WERI-Rb-1 (cell line): ENCODE data around the gene TM6SF1.

Experiments used
- DNase-seq: peaks from one replicate; pipeline ENCODE4 v3.0.0-alpha.2; 2020
- H3K27ac ChIP-seq: fragments of 250-450 bp; sonication (Bioruptor Pico); 2 replicates; pipeline ENCODE4 v1.5.1; 2020; ENCODE audit warnings: mild to moderate bottlenecking, moderate library complexity
- H3K27me3 ChIP-seq: fragments of 250-450 bp; sonication (Bioruptor Pico); 2 replicates; pipeline ENCODE4 v1.5.1; 2021; ENCODE audit warnings: mild to moderate bottlenecking, low read depth, moderate library complexity; ENCODE audit not compliant: insufficient read depth, severe bottlenecking
- H3K36me3 ChIP-seq: fragments of 250-450 bp; sonication (Bioruptor Pico); 2 replicates; pipeline ENCODE4 v1.5.1; 2020; ENCODE audit warnings: mild to moderate bottlenecking, moderate library complexity
- H3K4me3 ChIP-seq: 2 replicates; pipeline ENCODE4 v1.5.1; 2011; ENCODE audit warnings: low read depth, mild to moderate bottlenecking, control low read depth, low read length
- H3K9me3 ChIP-seq: fragments of 250-450 bp; sonication (Bioruptor Pico); 2 replicates; pipeline ENCODE4 v1.5.1; 2021; ENCODE audit warnings: mild to moderate bottlenecking, moderate library complexity; ENCODE audit not compliant: severe bottlenecking
- TF ChIP-seq, protein P1 (sequence below): IDR thresholded peaks from 2 replicates; pipeline ENCODE4 v1.5.1; 2011; ENCODE audit warnings: low read depth, mild to moderate bottlenecking, control low read depth, inconsistent platforms, low read length

Gene TM6SF1

DNA sequence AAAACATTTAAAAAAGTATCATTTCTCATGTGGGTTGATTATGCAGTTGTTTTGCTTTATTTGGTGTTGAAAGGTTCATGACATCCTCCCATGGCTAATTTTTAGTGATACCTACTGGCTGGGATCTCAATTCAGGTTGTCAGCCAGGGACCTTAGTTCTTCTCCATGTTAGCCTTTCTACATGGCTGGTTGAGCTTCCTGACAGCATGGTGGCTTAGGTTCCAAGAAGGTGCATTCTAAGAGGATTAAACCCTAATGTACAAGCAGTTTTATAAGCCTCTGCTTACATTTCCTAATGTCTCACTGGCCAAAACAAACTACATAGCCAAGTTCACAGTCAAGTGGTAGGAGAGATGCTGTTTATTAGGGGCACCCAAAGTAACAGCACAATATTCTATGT lies 9.4 kb upstream of the TM6SF1 start:
- H3K27me3 ChIP-seq, result no peaks in the 10 kb centered on the region
- no peaks in the 10 kb centered on the region for H3K36me3 ChIP-seq
- TF ChIP-seq, protein P1, sequence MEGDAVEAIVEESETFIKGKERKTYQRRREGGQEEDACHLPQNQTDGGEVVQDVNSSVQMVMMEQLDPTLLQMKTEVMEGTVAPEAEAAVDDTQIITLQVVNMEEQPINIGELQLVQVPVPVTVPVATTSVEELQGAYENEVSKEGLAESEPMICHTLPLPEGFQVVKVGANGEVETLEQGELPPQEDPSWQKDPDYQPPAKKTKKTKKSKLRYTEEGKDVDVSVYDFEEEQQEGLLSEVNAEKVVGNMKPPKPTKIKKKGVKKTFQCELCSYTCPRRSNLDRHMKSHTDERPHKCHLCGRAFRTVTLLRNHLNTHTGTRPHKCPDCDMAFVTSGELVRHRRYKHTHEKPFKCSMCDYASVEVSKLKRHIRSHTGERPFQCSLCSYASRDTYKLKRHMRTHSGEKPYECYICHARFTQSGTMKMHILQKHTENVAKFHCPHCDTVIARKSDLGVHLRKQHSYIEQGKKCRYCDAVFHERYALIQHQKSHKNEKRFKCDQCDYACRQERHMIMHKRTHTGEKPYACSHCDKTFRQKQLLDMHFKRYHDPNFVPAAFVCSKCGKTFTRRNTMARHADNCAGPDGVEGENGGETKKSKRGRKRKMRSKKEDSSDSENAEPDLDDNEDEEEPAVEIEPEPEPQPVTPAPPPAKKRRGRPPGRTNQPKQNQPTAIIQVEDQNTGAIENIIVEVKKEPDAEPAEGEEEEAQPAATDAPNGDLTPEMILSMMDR, result no peak
- H3K27ac ChIP-seq, result no peak overlapping the region
- no peak overlapping the region for H3K4me3 ChIP-seq
- peak; percentile 54 for DNase-seq
- H3K9me3 ChIP-seq, result peaks cover 6% of the 10 kb centered on the region

DNA sequence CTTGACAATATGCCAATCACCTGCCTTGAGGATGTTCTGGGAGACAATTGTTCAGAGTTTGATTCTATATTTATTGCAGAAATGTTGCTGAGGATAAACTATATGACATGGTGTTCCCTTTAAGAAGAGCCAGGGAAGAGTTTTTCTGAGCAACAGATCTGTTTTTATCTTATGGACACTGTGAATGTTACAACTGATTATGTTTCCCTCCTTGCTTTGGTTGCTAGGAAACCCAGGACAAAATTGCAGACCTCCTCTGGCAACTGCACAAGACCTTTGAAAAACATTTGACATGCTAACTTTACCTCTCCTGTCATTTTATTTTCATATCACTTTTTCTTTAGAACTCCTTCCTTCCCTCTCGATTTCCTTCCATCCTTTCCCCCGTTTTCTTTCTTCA lies 8.2 kb upstream of the TM6SF1 start:
- TF ChIP-seq, protein P1, result no peak
- Histone ChIP-seq H3K4me3 (no peak overlapping the region), H3K9me3 (peaks cover 6% of the 10 kb centered on the region), H3K27ac (no peak overlapping the region), H3K27me3 (no peaks in the 10 kb centered on the region), H3K36me3 (no peaks in the 10 kb centered on the region)
- DNase-seq, result no peak

DNA sequence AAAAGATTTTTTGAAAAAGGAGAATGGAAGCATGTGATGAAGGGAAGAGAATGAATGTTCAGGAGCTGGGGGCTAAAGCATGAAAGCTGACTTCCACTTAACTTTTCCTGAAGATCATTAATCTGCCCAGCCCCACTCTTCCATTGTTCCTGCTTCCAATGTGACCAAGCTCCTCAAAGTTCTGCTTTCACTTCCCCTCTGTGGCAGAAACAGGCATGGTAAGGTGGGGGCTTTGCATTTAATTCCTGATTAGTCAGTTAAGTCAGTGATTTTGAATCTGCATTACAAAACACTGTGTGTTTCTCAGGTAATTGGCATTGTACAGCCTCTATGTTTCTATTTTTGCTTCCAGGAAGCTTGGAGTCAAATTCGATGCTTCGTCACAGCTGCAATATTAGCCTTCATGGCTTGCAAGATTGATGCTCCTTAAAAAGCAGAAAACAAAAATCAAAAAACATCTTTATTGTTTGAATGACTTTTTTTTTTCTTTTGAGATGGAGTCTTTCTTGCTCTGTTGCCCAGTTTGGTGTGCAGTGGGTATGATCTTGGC lies 7.3 kb upstream of the TM6SF1 start:
- no peak for DNase-seq
- TF ChIP-seq, protein P1, result no peak

DNA sequence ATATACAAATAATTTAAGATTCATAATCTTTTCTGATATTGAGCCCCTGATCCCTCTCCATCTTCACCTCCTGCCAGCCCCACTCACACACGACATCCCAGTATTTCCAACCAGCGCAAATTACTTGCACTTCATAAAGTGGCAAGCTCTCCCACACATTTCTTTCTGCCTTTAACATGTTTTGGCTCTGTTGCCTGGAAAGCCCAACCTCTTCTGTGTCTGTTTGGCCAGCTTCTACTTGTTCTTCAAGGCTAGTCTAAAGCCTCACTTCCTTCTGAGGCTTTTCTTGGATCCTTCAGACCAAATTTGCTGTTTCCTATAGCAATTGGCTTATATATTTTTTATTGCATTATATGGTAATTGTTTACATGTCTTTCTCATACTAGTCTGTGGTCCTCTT lies 5.1 kb upstream of the TM6SF1 start:
- Histone ChIP-seq H3K27me3 (no peaks in the 10 kb centered on the region), H3K36me3 (no peaks in the 10 kb centered on the region), H3K9me3 (peaks cover 2% of the 10 kb centered on the region), H3K27ac (no peak overlapping the region), H3K4me3 (no peak overlapping the region)
- DNase-seq, result no peak
- TF ChIP-seq, protein P1, result no peak

More for the DNA sequence above, 7.3 kb upstream of the TM6SF1 start:
- no peaks in the 10 kb centered on the region for H3K36me3 ChIP-seq
- no peaks in the 10 kb centered on the region for H3K27me3 ChIP-seq
- no peak overlapping the region for H3K4me3 ChIP-seq
- H3K9me3 ChIP-seq, result peaks cover 6% of the 10 kb centered on the region
- no peak overlapping the region for H3K27ac ChIP-seq

GRCh38 chr15:83104141-83104540 lies 3.3 kb upstream of the TM6SF1 start:
- TF ChIP-seq, protein P1, result no peak

DNA sequence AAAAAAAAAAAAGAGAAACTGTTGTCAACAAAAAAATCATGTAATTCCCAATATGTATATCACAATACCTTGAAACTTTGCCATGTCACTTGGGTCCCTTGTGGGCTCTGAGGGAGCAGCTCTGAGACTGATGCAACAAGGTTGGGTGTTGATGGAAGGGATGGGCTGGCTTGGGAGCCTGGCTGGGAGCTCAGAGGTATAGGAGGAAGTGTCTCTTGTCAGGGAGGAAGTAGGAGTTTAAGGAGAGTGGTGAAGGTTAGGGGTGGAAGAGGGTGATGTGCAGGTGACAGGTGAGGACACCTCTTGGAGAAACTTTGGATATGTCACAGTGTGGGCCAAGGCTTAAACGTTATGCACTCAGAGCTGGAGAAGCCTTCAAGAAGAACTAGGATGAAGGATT lies 2.0 kb upstream of the TM6SF1 start:
- DNase-seq, result no peak
- Histone ChIP-seq H3K9me3 (no peaks in the 10 kb centered on the region), H3K27me3 (no peaks in the 10 kb centered on the region), H3K36me3 (no peaks in the 10 kb centered on the region), H3K27ac (no peak overlapping the region), H3K4me3 (no peak overlapping the region)
- TF ChIP-seq, protein P1, result no peak

More at GRCh38 chr15:83104141-83104540, 3.3 kb upstream of the TM6SF1 start:
- H3K27ac ChIP-seq, result no peak overlapping the region
- H3K4me3 ChIP-seq, result no peak overlapping the region
- H3K9me3 ChIP-seq, result no peaks in the 10 kb centered on the region
- H3K27me3 ChIP-seq, result no peaks in the 10 kb centered on the region
- no peaks in the 10 kb centered on the region for H3K36me3 ChIP-seq
- DNase-seq, result no peak
